Spleen (tissue), 11 donors: ENCODE measurements around the gene LHFPL3. TPM values are rescaled to one million over a fixed set of nuclear protein-coding genes. Genes with fewer than 3 reads are reported as not detected.

ENCODE experiments used
- DNase-seq: peaks from one replicate; pipeline ENCODE4 v3.0.0-alpha.2; 2020
- H3K27ac ChIP-seq, 8 donors: fragments of 200-600 bp; sonication (generic) in 7 of 8; 1 replicate in 4 of 8; 2 replicates in 4 of 8; pipeline versions ENCODE4 v1.5.0 to v1.8.0; 2016 to 2021; ENCODE audit warnings: inconsistent platforms in 4 of 8, mild to moderate bottlenecking in 4 of 8, moderate library complexity in 1 of 8
- H3K27me3 ChIP-seq, 7 donors: fragments of 200-600 bp; sonication (generic) in 6 of 7; replicated peaks in 1 of 7; 1 replicate in 4 of 7; 2 replicates in 3 of 7; pipeline versions ENCODE4 v1.5.0 to v1.8.0; 2016 to 2021; ENCODE audit warnings: inconsistent platforms in 3 of 7, mild to moderate bottlenecking in 1 of 7
- H3K36me3 ChIP-seq, 6 donors: fragments of 200-600 bp; sonication (generic) in 5 of 6; 1 replicate in 4 of 6; 2 replicates in 2 of 6; pipeline versions ENCODE4 v1.5.0 to v1.8.0; 2016 to 2021; ENCODE audit warnings: inconsistent platforms in 2 of 6
- H3K4me1 ChIP-seq, 6 donors: fragments of 200-600 bp; sonication (generic) in 5 of 6; 1 replicate in 3 of 6; 2 replicates in 3 of 6; pipeline versions ENCODE4 v1.5.0 to v1.8.0; 2016 to 2021; ENCODE audit warnings: inconsistent platforms in 3 of 6
- H3K4me3 ChIP-seq, 8 donors: fragments of 200-600 bp; sonication (generic) in 7 of 8; 1 replicate in 4 of 8; 2 replicates in 4 of 8; pipeline versions ENCODE4 v1.5.0 to v1.8.0; 2016 to 2021; ENCODE audit warnings: inconsistent platforms in 4 of 8, mild to moderate bottlenecking in 4 of 8, moderate library complexity in 2 of 8
- H3K9me3 ChIP-seq, 8 donors: fragments of 200-600 bp; sonication (generic) in 7 of 8; 1 replicate in 4 of 8; 2 replicates in 4 of 8; pipeline versions ENCODE4 v1.5.0 to v1.8.0; 2016 to 2021; ENCODE audit warnings: inconsistent platforms in 4 of 8
- CTCF ChIP-seq, 11 experiments: fragments of 200-600 bp in 7 of 11; fragments of 450-650 bp in 4 of 11; sonication (generic) in 4 of 11; IDR thresholded peaks in 8 of 11; conservative IDR thresholded peaks in 3 of 11; 1 replicate in 7 of 11; 2 replicates in 4 of 11; pipeline versions ENCODE4 v1.4.0 to v1.8.0; 2016 to 2021; ENCODE audit warnings: antibody characterized with exemption in 11 of 11, inconsistent platforms in 4 of 11, mild to moderate bottlenecking in 1 of 11
- POLR2A ChIP-seq, 3 donors: fragments of 450-650 bp; IDR thresholded peaks; one replicate each; pipeline ENCODE4 v1.5.1; 2017; ENCODE audit warnings: antibody characterized with exemption in 3 of 3, mild to moderate bottlenecking in 1 of 3
- POLR2AphosphoS5 ChIP-seq, 3 donors: sonication (generic); formaldehyde crosslinking; IDR thresholded peaks; one replicate each; pipeline ENCODE4 v1.5.1; 2017; ENCODE audit warnings: antibody characterized with exemption in 3 of 3
- WGBS, 5 donors: extraction: QIAGEN DNeasy Blood & Tissue Kit in 3 of 5; methylation state at CpG; one replicate each; pipeline versions ENCODE4 v1.1.5 to v1.1.7; 2013 to 2018; 5-methylcytosine and 5-hydroxymethylcytosine counted together
- intact Hi-C: fragments of 100-400 bp; cut with DNase I; formaldehyde crosslinking; loops from one replicate; pipeline ENCODE4 v1.15.0; 2023; ENCODE audit warnings: low total_unique reads
- polyA plus RNA-seq, 3 donors: library from polyadenylated mRNA; stranded (reverse); fragments of 200-250 nt; gene quantifications; one replicate each; pipeline ENCODE4 v1.2.1, GENCODE V29; 2013
- total RNA-seq, 7 donors: library from RNA; depleted of rRNA in 3 of 7; stranded (reverse); fragments of >200 nt in 3 of 7; fragmentation: NEBNext Ultra II Directional in 4 of 7; extraction: Animal tissue kit (Norgen Biotek cat#: 25700) in 4 of 7; gene quantifications; one replicate each; pipeline versions ENCODE4 v1.1.0 to v1.2.1, GENCODE V29; 2016 to 2021
- donor health status: healthy with polysubstance abuse.
- donor health status: DM: no; HTN: no; CAD: no; lungs with moderate emphysema.
- donor health status: DM: no; HTN: no; CAD: no.
- donor health status: Bipolar disorder and iron deficiency.
- donor health status: healthy.
- donor health status: DM: no; HTN: no; CAD: no.
- donor health status: DM: yes; HTN: yes; CAD: no.

Gene LHFPL3
- total and polyA plus RNA-seq, 10 donors, result 0.07 to 1.0 (median 0.20) TPM; not detected in 3

- Histone ChIP-seq H3K27ac (no peak overlapping the region), H3K36me3 (no peaks in the 10 kb centered on the region), H3K27me3 (peaks cover 0 to 35% (median 0%) of the 10 kb centered on the region in 7 donors), H3K4me3 (no peak overlapping the region), H3K4me1 (no peaks in the 10 kb centered on the region), H3K9me3 (no peaks in the 10 kb centered on the region)
- no peak for DNase-seq
- WGBS, 5 donors, result 75 to 84% (median 82%) methylated on average over 5 of the region's 5 CpGs
- intact Hi-C loops, result loop anchor here (5.0 kb wide), 3 partner anchors 203 to 1268 kb away; no protein-coding TSS in a partner anchor
- TF ChIP-seq POLR2A (IDR thresholded peaks at IDR 0.05) (no peak), CTCF (IDR thresholded peaks at IDR 0.05 in 8 of 11, conservative IDR thresholded peaks at IDR 0.05 in 3 of 11) (no peak), POLR2AphosphoS5 (IDR thresholded peaks at IDR 0.05) (no peak)
Measured at GRCh38 chr7:104845557-104845956, 517.2 kb downstream of the LHFPL3 start.

- DNase-seq, result no peak
- WGBS, 5 donors, result 76 to 91% (median 81%) methylated on average over 1 of the region's 1 CpG
- peaks cover 0 to 35% (median 0%) of the 10 kb centered on the region in 7 donors for H3K27me3 ChIP-seq
- TF ChIP-seq POLR2A (IDR thresholded peaks at IDR 0.05) (no peak), CTCF (IDR thresholded peaks at IDR 0.05 in 8 of 11, conservative IDR thresholded peaks at IDR 0.05 in 3 of 11) (no peak), POLR2AphosphoS5 (IDR thresholded peaks at IDR 0.05) (no peak)
- intact Hi-C loops, result loop anchor here (5.0 kb wide), 3 partner anchors 204 to 1269 kb away; no protein-coding TSS in a partner anchor
- H3K36me3 ChIP-seq, result no peaks in the 10 kb centered on the region
- H3K9me3 ChIP-seq, result no peaks in the 10 kb centered on the region
- H3K4me1 ChIP-seq, result no peaks in the 10 kb centered on the region
- H3K27ac ChIP-seq, result no peak overlapping the region
- H3K4me3 ChIP-seq, result no peak overlapping the region
Measured at GRCh38 chr7:104846731-104847130, 518.3 kb downstream of the LHFPL3 start.

- intact Hi-C loops, result loop anchor here (5.0 kb wide), 3 partner anchors 206 to 1271 kb away; no protein-coding TSS in a partner anchor
- Histone ChIP-seq H3K9me3 (no peaks in the 10 kb centered on the region), H3K36me3 (no peaks in the 10 kb centered on the region), H3K27me3 (peaks cover 0 to 29% (median 0%) of the 10 kb centered on the region in 7 donors), H3K4me3 (no peak overlapping the region), H3K27ac (no peak overlapping the region), H3K4me1 (no peaks in the 10 kb centered on the region)
- TF ChIP-seq POLR2AphosphoS5 (IDR thresholded peaks at IDR 0.05), result no peak
- peak in 10 of 11 experiments; percentile 47 to 89 (median 80) for TF ChIP-seq CTCF (IDR thresholded peaks at IDR 0.05 in 8 of 11, conservative IDR thresholded peaks at IDR 0.05 in 3 of 11)
- TF ChIP-seq POLR2A (IDR thresholded peaks at IDR 0.05), result no peak
- WGBS, 5 donors, result 61 to 70% (median 63%) methylated on average over 7 of the region's 7 CpGs
- no peak for DNase-seq
Measured at GRCh38 chr7:104848138-104848990, 520.0 kb downstream of the LHFPL3 start.

- H3K36me3 ChIP-seq, result no peaks in the 10 kb centered on the region
- H3K9me3 ChIP-seq, result no peaks in the 10 kb centered on the region
- no peak for DNase-seq
- intact Hi-C loops, result no loop called here
- H3K4me3 ChIP-seq, result no peak overlapping the region
- H3K4me1 ChIP-seq, result no peaks in the 10 kb centered on the region
- 56 to 83% (median 68%) methylated on average over 1 of the region's 1 CpG for WGBS, 5 donors
- TF ChIP-seq POLR2A (IDR thresholded peaks at IDR 0.05) (no peak), POLR2AphosphoS5 (IDR thresholded peaks at IDR 0.05) (no peak), CTCF (IDR thresholded peaks at IDR 0.05 in 8 of 11, conservative IDR thresholded peaks at IDR 0.05 in 3 of 11) (no peak)
- no peak overlapping the region for H3K27ac ChIP-seq
- peaks cover 0 to 21% (median 0%) of the 10 kb centered on the region in 7 donors for H3K27me3 ChIP-seq
Measured at GRCh38 chr7:104850374-104850773, 522.0 kb downstream of the LHFPL3 start.
